ENCODE results near the gene PDIA5.

The PDIA5 gene

DNA sequence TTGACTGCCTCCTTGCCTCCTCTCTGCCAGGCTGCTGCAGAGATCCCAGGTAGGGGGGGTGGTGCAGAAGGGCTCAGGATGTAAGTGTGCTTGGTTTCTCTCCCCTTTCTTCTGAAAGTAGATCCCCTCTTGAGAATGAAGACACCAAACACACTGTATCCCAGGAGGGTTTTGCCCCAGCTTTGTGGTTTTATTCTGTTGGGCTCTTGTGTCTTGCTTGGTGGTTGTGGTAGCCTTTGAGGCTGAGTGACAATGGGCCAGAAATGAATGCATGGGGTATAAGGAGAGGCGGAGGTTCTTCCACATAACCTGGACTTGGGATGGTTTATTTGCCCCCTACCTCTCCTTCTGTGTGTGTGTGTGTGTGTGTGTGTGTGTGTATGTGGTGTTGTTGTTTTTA is 5.7 kb downstream of the PDIA5 start:
- no peak for DNase-seq

DNA sequence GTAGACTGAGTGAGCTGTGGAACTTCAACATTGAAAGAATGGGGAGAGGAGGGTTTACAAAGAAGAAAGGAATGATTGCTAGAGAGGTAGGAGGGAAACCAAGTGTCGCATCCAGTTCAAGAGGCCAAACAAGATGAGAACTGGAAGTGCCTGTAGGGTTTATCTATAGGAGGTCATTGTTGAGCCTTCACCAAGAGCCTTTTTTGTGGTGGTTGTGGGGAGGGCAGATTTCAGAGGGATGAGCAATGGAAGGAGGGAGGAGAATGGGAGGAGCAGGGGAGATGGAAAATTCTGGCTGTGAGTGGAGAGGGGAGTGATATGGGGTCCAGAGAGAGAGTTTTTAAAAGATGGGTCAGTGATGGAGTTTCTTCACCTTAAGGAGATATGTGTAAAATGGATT is 8.5 kb downstream of the PDIA5 start:
- no peak for DNase-seq

GRCh38 chr3:123076112-123076495 is 9.3 kb downstream of the PDIA5 start:
- no peak for DNase-seq

GRCh38 chr3:123076496-123077418 is 9.9 kb downstream of the PDIA5 start:
- DNase-seq: no peak

- no peak for DNase-seq
Observed at GRCh38 chr3:123078101-123078500, 11.3 kb downstream of the PDIA5 start.

DNA sequence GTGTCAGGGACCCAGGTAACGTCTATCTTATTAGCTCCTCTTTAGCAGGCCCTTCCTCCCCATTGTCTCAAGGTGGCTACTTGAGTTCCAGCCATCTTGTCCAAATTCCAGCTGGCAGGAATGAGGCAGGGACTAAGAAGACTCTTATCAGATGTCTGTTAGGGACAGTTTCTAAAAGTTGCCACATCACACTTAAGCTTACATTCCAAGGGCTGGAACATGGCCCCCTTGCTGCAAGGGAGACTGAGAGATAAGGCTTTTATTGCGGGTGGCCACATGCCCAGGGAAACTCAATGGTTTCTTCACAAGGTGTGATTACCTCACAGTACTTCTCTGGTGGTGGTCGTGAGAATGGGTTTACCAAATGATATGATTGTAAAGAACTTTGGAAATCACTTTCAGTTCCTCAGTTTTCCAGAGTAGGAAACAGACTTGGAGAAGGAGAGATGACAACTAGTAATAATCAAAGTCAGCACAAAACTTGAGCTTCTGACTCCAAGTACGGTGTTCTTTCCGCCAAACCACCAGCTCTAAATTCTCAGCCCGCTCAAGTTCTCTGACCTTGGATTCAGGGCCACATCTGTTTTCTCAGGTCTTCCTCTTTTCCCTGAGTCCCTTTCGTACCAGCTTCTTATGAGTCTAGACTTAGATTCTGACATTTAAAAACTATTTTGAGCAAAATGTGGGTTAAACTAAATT is 14.2 kb downstream of the PDIA5 start:
- DNase-seq: no peak

- no peak for DNase-seq
Observed at GRCh38 chr3:123081718-123082369, 15.0 kb downstream of the PDIA5 start.

DNA sequence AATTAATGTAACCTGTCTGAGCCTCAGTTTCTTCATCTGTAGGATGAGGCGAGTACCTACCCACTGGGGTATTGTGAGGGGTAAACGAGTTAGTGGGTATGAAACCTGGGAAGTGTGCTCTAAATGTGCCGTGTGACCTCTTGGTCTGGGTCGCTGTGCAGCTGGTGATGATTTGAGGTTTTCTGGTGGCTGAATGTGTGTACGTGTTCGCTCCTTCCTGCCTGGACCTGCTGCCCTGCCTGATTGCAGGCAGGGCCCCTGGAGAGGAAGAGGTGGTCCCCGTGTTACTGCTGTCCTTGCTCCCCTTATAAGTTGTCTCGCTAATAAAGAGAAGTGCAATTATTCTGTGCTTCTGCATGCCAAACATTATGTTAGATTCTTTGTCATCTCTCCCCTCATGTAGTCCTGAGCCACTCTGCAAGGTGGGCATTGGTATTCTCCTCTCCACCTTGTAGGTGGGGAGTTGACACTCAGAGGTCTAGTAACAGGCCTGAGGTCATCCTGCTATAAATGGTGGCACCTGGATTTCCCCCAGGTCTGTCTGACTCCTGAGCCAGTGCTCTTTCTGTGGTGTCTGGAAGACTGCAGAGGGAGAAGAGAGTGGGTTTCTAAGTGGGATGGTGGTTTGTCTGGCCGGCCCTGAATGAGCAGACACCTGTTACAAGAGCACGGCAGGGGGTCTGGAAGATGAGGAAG is 15.7 kb downstream of the PDIA5 start:
- no peak for DNase-seq

- no peak for DNase-seq
Observed at GRCh38 chr3:123083383-123084124, 16.7 kb downstream of the PDIA5 start.

- DNase-seq: no peak
Observed at GRCh38 chr3:123084192-123084591, 17.4 kb downstream of the PDIA5 start.

GRCh38 chr3:123084738-123085237 is 18.0 kb downstream of the PDIA5 start:
- DNase-seq: no peak

- DNase-seq: no peak
Observed at GRCh38 chr3:123085293-123085931, 18.6 kb downstream of the PDIA5 start.

GRCh38 chr3:123085932-123086627 is 19.3 kb downstream of the PDIA5 start:
- DNase-seq: no peak

DNA sequence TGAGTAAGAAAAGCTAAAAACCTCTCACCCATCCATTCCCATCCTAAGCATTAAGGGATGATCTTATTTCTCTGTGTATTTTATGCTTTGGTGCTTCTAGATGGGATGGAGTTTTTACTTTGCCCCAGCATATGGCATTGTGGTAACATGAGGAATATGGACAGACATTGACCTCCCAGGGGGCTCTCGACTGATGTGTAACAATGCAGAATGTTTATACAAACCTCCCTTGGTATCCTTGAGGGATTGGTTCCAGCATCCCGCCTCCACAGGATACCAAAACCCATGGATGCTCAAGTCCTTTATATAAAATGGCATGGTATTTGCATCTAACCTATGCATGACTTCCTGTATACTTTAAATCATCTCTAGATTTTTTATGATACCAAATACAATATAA is 21.6 kb downstream of the PDIA5 start:
- DNase-seq: no peak

- DNase-seq: no peak
Observed at GRCh38 chr3:123089611-123090331, 22.9 kb downstream of the PDIA5 start.

DNA sequence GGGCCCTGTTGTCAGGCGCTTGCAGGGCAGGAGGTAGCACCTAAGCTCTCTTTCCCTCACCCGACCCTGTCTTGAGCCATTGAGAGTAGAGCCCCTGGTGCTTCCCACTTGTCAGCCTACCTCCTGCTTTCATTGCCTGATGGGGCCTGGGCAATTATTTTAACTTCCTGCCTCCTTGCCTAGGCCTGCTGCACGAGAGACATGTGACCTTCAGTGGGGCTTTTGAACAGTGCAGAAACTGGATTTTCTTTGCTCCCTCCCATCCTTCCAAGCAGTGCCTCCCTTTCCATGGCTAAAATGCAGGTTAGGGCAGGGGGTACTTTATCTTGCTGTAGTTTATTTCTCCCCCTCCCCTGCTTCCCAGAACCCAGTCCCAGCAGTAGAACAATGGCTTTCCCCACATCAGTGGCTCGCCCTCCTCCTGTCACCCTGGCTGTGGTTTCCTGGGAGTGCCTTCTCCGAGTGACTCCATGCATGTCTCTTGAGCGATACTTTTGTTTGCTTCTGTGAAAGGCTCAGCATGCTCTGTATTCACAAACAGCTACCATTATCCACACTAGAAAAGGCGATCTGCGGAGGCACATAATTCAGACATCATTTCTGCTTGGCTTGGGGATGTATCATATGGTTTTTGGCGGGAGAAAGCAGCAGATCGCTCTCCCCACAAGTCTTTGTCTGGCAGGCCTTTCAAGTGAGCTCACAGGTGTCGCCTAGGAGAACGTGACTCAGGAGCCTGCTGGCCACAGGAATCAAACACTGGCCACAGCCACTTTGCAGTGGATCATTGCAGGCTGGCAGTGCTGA is 24.1 kb downstream of the PDIA5 start:
- DNase-seq: no peak

DNA sequence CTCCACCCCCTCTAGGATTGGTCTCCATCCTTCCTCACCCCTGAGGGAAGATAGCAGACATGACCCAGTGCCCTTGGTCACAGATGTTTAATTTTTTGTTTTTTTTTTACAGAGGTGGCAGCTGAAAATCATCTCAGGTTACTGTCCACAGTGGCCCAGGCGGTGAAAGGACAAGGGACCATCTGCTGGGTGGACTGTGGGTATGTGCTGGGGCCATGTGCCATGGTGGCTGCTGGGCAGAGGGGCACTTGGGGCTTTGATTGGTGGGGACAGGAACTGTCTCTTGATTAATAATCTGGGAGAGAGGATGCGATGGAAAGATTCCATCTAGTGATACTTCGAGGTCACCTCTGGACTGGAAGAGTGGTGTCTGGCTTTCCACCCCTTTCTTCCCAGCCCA is 25.4 kb downstream of the PDIA5 start:
- DNase-seq: no peak

DNA sequence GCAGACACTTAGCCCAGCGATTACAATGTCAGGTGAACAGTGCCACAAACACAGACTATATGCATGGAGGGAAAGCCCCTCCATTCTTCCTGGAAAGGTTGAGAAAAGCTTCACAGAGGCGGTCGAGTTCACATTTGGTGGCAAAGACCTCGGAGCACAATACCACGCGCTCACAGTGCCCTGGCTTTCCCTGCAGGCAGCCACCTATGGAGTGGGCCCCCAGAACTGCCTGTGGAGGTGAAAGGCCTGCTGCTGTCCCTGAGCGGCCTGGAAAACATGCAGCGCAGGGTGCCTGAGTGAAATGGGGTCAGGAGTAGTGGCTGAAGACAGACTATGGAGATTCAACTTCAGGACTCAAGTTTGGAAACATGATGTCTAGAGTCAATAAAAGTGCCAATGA is 26.9 kb downstream of the PDIA5 start:
- no peak for DNase-seq

All from central memory CD4-positive, alpha-beta T cell (primary cell).